RWPE1 (cell line): ENCODE data around the gene CDH13.

Source experiments
- CTCF ChIA-PET: fragments of 350-600 bp; sonication (Branson Sonifier 250); formaldehyde crosslinking; extraction: SDS; loops from one replicate; lab custom pipeline; 2021; lab: Yijun Ruan, JAX
- POLR2A ChIA-PET: fragments of 400-600 bp; formaldehyde crosslinking; extraction: SDS; loops from one replicate; lab custom pipeline; 2020; ENCODE audit warnings: antibody characterized with exemption; ENCODE audit not compliant: low non-redundant PET; lab: Yijun Ruan, JAX
- DNase-seq: peaks from one replicate; pipeline ENCODE4 v3.0.0; 2012; ENCODE audit warnings: low spot score
- H3K27ac ChIP-seq: fragments of 450-650 bp; 2 replicates; pipeline ENCODE4 v1.5.1; 2017
- TF ChIP-seq, protein P1 (sequence below): fragments of 450-650 bp; conservative IDR thresholded peaks from 2 replicates; pipeline ENCODE4 v1.5.1; 2017; ENCODE audit warnings: low read depth, mild to moderate bottlenecking

CDH13 gene

DNA sequence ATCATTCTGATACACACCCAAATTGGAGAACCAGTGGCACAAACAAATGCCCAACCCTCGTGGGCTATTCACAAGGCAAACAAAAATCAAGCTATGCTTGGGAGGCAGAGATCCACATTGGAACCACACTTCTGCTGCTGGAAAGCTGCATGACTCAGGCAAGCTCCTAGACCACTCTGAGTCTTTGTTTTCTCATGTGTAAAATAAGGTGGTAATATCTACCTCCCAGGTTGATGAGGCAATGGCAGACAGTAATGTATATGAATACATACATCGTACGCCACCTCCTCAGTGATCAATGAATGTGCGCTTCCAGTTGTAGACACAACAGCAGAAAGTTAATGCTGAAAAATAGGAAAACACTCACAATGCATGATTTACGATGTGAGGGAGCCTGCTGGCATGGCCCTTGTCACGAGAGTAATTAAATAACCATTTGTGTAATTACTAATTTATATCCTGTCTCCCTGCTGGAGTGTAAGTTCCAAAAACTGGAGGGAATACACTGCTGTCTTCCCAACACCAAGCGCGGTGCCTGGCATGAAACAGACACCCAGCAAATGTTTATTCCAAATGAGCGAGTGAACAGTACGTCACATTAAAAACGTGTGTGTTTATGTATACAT, 1111.1 kb downstream of the CDH13 start:
- CTCF ChIA-PET, result no interaction called here
- TF ChIP-seq, protein P1, sequence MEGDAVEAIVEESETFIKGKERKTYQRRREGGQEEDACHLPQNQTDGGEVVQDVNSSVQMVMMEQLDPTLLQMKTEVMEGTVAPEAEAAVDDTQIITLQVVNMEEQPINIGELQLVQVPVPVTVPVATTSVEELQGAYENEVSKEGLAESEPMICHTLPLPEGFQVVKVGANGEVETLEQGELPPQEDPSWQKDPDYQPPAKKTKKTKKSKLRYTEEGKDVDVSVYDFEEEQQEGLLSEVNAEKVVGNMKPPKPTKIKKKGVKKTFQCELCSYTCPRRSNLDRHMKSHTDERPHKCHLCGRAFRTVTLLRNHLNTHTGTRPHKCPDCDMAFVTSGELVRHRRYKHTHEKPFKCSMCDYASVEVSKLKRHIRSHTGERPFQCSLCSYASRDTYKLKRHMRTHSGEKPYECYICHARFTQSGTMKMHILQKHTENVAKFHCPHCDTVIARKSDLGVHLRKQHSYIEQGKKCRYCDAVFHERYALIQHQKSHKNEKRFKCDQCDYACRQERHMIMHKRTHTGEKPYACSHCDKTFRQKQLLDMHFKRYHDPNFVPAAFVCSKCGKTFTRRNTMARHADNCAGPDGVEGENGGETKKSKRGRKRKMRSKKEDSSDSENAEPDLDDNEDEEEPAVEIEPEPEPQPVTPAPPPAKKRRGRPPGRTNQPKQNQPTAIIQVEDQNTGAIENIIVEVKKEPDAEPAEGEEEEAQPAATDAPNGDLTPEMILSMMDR, result no peak
- DNase-seq, result no peak
- no peak overlapping the region for H3K27ac ChIP-seq
- POLR2A ChIA-PET, result no interaction called here

- POLR2A ChIA-PET, result no interaction called here
- CTCF ChIA-PET, result no interaction called here
- H3K27ac ChIP-seq, result no peak overlapping the region
- no peak for DNase-seq
- TF ChIP-seq, protein P1, result no peak
Observed at GRCh38 chr16:83738923-83739503, 1112.2 kb downstream of the CDH13 start.

GRCh38 chr16:83742124-83742899, 1115.5 kb downstream of the CDH13 start:
- CTCF ChIA-PET, result no interaction called here
- DNase-seq, result no peak
- POLR2A ChIA-PET, result no interaction called here
- TF ChIP-seq, protein P1, result no peak
- H3K27ac ChIP-seq, result no peak overlapping the region

- POLR2A ChIA-PET, result no interaction called here
- TF ChIP-seq, protein P1, result no peak
- no peak overlapping the region for H3K27ac ChIP-seq
- CTCF ChIA-PET, result no interaction called here
- DNase-seq, result no peak
Observed at GRCh38 chr16:83743241-83743640, 1116.5 kb downstream of the CDH13 start.

GRCh38 chr16:83743720-83744119, 1117.0 kb downstream of the CDH13 start:
- TF ChIP-seq, protein P1, result no peak
- H3K27ac ChIP-seq, result no peak overlapping the region
- ChIA-PET POLR2A (no interaction called here), CTCF (no interaction called here)
- DNase-seq, result no peak

DNA sequence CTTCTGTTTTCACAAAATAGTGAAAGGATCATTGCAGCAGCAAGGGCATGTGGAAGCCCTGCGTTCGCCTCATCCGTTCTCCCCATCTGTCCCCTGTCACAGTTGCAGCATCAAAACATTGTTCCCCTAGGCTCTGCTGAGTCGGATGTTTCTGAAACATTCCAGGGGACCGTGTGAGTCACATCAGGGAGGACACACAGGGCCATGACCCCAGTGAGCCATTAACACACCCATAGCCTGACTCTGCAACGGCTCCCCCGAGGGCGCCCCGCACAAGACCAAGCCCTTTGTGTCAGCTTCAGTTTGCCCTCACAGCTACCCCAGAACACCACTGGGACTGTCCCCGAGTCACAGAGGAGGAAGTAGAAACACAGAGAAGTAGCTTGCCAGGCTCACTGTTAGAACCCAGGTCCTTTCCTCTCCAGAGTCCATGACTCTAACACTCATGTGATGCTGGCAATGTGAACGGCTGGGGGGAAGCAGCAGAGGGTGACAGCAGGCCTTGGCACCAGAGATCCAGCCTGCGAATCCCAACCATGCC, 1117.7 kb downstream of the CDH13 start:
- CTCF ChIA-PET, result no interaction called here
- no peak for DNase-seq
- POLR2A ChIA-PET, result no interaction called here
- no peak overlapping the region for H3K27ac ChIP-seq
- TF ChIP-seq, protein P1, result no peak
